NCI-H2227 (cell line): ENCODE data around the gene LZTS3.
"Not testable (repeated sequence)": the region's sequence is repeated elsewhere in the genome, so short reads cannot be mapped to it uniquely, and the experiment has no call there.

Source experiments
- DNase-seq: peaks from one replicate; lab custom pipeline; 2025; ENCODE audit not compliant: unreplicated experiment; lab: John Stamatoyannopoulos, UW

The LZTS3 gene

GRCh38 chr20:3141757-3142156 is 31.6 kb downstream of the LZTS3 start:
- DNase-seq = no peak

- DNase-seq = no peak
Measured at GRCh38 chr20:3137492-3137891, 35.9 kb downstream of the LZTS3 start.

GRCh38 chr20:3135507-3136070 is 37.8 kb downstream of the LZTS3 start:
- DNase-seq = no peak

- DNase-seq = no peak
Measured at GRCh38 chr20:3134151-3134550, 39.2 kb downstream of the LZTS3 start.

GRCh38 chr20:3133155-3133554 is 40.2 kb downstream of the LZTS3 start:
- DNase-seq = no peak

- no peak for DNase-seq
Measured at GRCh38 chr20:3130051-3130600, 43.2 kb downstream of the LZTS3 start.

- no peak for DNase-seq
Measured at GRCh38 chr20:3129094-3129493, 44.3 kb downstream of the LZTS3 start.

GRCh38 chr20:3128275-3128984 is 44.9 kb downstream of the LZTS3 start:
- DNase-seq = no peak

GRCh38 chr20:3126527-3126859 is 46.9 kb downstream of the LZTS3 start:
- no peak for DNase-seq

- DNase-seq = not testable (repeated sequence)
Measured at GRCh38 chr20:3125776-3126526, 47.4 kb downstream of the LZTS3 start.

- DNase-seq = not testable (repeated sequence)
Measured at GRCh38 chr20:3124773-3125560, 48.4 kb downstream of the LZTS3 start.

GRCh38 chr20:3124163-3124562 is 49.2 kb downstream of the LZTS3 start:
- DNase-seq = not testable (repeated sequence)

GRCh38 chr20:3123542-3123941 is 49.8 kb downstream of the LZTS3 start:
- no peak for DNase-seq

- DNase-seq = no peak
Measured at GRCh38 chr20:3121955-3122610, 51.3 kb downstream of the LZTS3 start.

- no peak for DNase-seq
Measured at GRCh38 chr20:3121271-3121911, 52.0 kb downstream of the LZTS3 start.

- DNase-seq = no peak
Measured at GRCh38 chr20:3119044-3119443, 54.3 kb downstream of the LZTS3 start.

- DNase-seq = peak; percentile 31
Measured at GRCh38 chr20:3117839-3118379, 55.4 kb downstream of the LZTS3 start.

- no peak for DNase-seq
Measured at GRCh38 chr20:3116341-3116740, 57.0 kb downstream of the LZTS3 start.

GRCh38 chr20:3115190-3116107 is 57.9 kb downstream of the LZTS3 start:
- DNase-seq = peak; percentile 78
